GM21367 (cell line): Measurements from ENCODE around the gene CCNO.

Experiments
- ATAC-seq: cut with Tn5 transposase; IDR thresholded peaks from one replicate; pipeline ENCODE4 v1.9.1; 2021; ENCODE audit not compliant: unreplicated experiment

The CCNO gene

DNA sequence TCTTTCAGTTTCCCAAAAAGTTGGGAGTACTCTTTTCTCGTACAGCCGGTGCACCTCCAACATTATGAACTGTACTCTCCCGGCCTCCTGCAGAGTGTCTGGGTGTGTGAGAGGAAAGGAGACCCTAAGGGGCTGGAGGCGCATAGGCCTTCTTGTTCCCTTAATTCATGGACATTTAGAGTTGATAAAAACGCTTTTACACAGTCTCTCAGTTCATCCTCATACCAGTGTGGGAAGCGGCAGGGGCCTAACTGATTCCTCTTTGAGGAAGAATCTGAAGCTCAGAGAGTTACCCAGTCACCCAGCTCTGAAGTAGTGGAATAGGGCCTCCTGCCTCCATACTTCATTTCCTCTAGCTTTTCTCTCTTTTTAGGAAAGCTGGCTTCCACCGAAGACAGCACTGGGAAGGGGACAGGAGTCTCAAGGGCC lies 9.6 kb downstream of the CCNO start:
- ATAC-seq = no peak

DNA sequence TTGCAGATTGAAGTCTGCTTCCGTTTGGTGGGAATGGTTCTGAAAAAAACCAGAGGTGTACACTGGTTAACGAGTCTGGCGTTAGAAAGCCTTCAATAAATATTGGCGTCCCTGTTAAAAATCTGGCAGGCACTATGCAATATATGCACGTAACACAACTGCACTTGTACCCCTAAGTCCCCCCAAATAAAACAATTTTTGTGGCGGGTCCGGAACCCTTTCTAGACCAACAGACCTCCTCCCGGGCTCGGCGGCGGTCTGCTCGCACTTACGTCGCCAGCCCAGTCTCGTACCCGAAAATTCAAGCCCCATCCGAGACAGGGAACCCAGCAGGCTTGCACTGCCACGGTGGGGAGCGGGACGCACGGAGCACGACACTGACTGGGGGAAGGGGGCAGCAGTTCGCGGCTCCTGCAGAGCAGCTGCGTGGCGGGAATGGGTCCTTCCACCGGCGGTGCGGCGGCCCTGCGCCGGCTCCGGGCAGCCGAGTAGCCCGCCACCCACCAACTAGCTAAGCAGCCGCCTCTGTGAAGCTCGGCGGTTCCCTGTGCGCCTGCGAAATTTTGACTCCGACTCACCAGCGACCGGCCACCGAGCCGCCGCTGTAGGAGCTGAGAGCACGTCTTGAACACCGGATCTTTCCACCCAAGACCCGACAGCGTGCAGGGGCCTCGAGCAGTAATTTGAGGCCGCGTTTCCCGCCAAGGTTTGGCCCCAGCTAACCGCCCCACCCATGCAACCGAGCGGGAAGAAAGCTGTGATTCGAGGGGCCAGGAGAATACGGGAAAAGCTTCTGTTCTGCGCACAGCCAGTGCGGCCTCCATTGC lies 10.2 kb downstream of the CCNO start:
- no peak for ATAC-seq

DNA sequence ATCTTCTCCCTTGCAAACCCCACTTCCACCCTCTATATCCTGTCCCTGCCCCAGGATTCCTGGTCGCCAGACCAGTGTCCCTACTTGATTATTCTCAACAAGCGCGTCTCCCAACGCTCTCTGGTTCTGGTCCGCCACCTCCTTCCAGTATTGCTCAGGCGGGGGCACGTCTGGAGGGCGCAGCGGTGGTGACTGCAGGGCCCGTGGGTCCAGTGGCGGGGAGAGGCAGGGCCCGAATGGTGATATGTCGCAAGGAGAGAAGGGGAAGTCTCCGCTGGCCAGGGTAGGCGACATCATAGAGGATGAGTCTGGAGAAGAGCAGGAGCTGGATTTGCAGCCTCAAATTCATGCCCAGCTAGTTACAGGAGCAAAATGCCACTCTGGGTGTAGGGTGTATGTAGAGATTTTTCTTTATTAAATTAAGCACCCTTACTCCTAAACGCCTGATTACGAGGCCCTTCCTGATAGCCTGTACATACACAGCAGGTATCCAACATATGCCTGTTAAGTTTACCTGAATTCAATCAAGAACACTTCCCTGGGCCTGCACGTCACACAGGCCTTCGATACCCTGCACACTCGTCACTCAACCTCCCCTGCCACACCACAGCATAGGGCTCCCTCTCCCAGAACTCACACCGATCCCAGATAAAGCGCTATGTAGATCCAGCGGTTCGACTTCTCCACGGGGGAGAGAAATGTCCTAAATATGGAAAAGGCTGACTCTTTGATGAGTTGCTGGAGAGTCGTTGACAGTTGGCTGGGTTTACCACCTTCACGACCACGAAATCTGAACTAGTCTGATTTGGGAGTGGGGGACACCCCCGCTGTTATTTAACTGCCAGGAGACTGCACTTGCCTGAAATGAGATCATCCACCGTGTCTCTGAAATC lies 11.1 kb downstream of the CCNO start:
- no peak for ATAC-seq

GRCh38 chr5:55220433-55221185 lies 12.8 kb downstream of the CCNO start:
- no peak for ATAC-seq

DNA sequence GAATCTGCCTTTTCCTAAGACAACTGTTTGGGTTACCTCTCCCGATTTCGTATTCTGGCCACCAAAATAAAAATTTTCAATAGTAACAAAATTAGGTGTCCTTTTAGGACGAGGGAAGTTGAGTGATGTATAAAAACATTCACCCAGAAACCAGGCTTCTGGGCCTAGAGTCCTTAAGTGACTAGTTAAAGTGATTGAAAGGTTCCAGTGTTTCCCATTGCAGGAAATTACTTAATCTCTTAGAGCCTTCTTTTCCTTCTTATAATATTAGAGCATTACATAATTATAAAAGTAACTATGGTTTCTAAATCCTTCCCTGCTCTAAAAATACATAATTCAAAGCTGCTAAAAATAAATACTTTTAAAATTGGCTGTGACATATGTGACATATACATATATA lies 13.6 kb downstream of the CCNO start:
- ATAC-seq = no peak

DNA sequence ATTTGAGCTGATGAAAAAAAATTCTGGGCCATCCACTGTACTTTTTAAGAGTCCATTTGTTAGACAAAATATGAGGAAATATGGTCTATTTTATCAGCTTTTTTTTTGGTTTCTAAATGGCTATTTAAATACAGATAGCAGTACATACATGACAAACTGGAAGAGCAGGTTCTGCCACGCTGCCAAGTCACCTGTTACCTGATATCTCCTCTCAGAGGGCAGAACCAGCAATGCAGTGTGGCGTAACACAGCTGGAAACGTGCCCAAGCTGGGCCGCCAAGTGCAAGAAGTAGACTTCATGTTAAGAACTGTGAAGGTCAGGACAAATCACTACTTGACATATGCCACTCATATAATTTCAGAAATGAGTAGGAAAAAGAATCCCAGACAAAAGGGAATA lies 14.4 kb downstream of the CCNO start:
- ATAC-seq = no peak

DNA sequence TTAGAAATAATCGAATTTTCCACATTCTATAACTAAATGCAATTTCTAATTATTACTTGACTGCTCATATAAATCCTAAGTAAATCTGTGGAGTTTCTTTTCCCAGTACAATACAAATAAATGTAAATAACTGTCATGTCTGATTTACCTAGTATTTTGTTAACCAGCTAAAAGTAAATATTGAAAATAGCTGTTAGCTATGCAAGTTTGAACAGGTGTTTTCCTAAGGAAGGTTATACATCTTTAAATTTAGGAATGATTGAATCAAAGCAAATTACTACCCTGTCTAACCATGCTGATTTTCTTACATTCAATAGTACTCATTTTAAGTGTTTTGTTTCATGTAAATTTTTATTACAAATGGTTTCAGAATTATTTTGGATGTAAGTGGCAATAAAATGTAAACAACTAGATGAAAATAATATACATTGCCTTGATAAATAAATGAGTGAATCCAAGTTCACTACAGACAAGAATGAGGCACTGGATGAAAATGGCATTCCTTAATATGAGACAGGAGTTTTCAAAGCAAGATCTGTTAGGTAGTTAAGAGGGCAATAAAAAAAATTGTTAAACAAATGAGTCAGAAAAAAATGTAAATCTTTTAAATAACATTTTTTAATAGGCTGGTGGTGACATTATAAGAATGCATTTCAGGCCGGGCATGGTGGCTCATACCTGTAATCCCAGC lies 22.1 kb downstream of the CCNO start:
- no peak for ATAC-seq

GRCh38 chr5:55205001-55205400 lies 28.4 kb downstream of the CCNO start:
- ATAC-seq = no peak

DNA sequence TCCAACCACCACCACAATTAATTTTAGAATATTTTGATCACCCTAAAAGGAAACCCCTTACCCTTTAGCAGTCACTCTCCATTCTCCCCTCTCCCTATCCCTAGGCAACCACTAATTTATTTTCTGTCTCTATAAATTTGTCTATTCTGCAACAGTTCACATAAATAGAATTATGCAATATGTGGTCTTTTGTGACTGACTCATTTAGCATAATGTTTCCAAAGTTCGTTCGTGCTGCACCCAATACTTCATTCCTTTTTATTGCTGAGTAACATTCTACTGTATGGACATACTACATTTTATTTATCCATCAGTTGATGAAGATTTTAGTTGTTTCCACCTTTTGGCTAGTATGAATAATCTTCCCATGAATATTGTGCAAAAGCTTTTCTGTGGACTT lies 42.2 kb downstream of the CCNO start:
- ATAC-seq = no peak

GRCh38 chr5:55188656-55189540 lies 44.5 kb downstream of the CCNO start:
- no peak for ATAC-seq

GRCh38 chr5:55187370-55187769 lies 46.0 kb downstream of the CCNO start:
- no peak for ATAC-seq
